HEK293 (cell line): ENCODE measurements around the gene BTBD2.
A peak's percentile ranks its signal among the peaks of the same experiment; 100 is the strongest.

ENCODE experiments used
- CTCF ChIA-PET: fragments of 350-600 bp; formaldehyde crosslinking; extraction: SDS; loops from one replicate; lab custom pipeline; 2021; ENCODE audit warnings: antibody characterized with exemption; lab: Yijun Ruan, JAX
- POLR2A ChIA-PET: fragments of 300-600 bp; formaldehyde crosslinking; extraction: SDS; loops from one replicate; lab custom pipeline; 2020; ENCODE audit warnings: antibody characterized with exemption, inconsistent platforms; lab: Yijun Ruan, JAX
- H3K27ac ChIP-seq: fragments of 200-500 bp; sonication (Bioruptor generic); 2 replicates; pipeline ENCODE4 v1.5.1; 2014; ENCODE audit warnings: low read depth, low read length, control low read depth, inconsistent platforms; ENCODE audit errors: extremely low read depth
- H3K36me3 ChIP-seq, 2 experiments: fragments of 200-500 bp in 1 of 2; sonication (Bioruptor generic) in 1 of 2; 1 replicate in 1 of 2; 2 replicates in 1 of 2; pipeline ENCODE4 v1.5.1; 2014 to 2017; ENCODE audit warnings: inconsistent platforms in 2 of 2, low read length in 2 of 2; ENCODE audit not compliant: control insufficient read depth in 2 of 2, insufficient read depth in 1 of 2
- H3K4me1 ChIP-seq: fragments of 200-500 bp; sonication (Bioruptor generic); 2 replicates; pipeline ENCODE4 v1.5.1; 2014; ENCODE audit warnings: mild to moderate bottlenecking, low read length, inconsistent platforms; ENCODE audit not compliant: control insufficient read depth, insufficient read depth
- H3K4me3 ChIP-seq: 2 replicates; pipeline ENCODE4 v1.5.1; 2011; ENCODE audit warnings: low read depth, mild to moderate bottlenecking, control low read depth, low read length, moderate library complexity
- H3K9me3 ChIP-seq: fragments of 200-500 bp; sonication (Bioruptor generic); 2 replicates; pipeline ENCODE4 v1.5.1; 2014; ENCODE audit warnings: low read depth, low read length, inconsistent platforms; ENCODE audit not compliant: control insufficient read depth, insufficient read depth
- GLIS1 ChIP-seq: fragments of 450-650 bp; formaldehyde crosslinking; IDR thresholded peaks from 2 replicates; pipeline ENCODE4 v1.5.1; 2016; ENCODE audit warnings: missing biosample characterization, missing genetic modification characterization
- HIC1 ChIP-seq: fragments of 450-650 bp; formaldehyde crosslinking; IDR thresholded peaks from 2 replicates; pipeline ENCODE4 v1.5.1; 2016; ENCODE audit warnings: missing biosample characterization, missing genetic modification characterization
- IKZF3 ChIP-seq: fragments of 450-650 bp; IDR thresholded peaks from 2 replicates; pipeline ENCODE4 v1.5.0; 2018; ENCODE audit warnings: missing biosample characterization, mild to moderate bottlenecking, missing genetic modification characterization, moderate library complexity
- MYNN ChIP-seq: fragments of 450-650 bp; formaldehyde crosslinking; IDR thresholded peaks from 2 replicates; pipeline ENCODE4 v1.5.1; 2016; ENCODE audit warnings: missing biosample characterization, missing genetic modification characterization, borderline replicate concordance
- PATZ1 ChIP-seq: fragments of 450-650 bp; formaldehyde crosslinking; IDR thresholded peaks from 2 replicates; pipeline ENCODE4 v1.5.1; 2016; ENCODE audit warnings: missing biosample characterization, missing genetic modification characterization
- YY2 ChIP-seq: fragments of 450-650 bp; formaldehyde crosslinking; IDR thresholded peaks from 2 replicates; pipeline ENCODE4 v1.5.1; 2016; ENCODE audit warnings: missing biosample characterization, missing genetic modification characterization
- ZBTB26 ChIP-seq: fragments of 450-650 bp; formaldehyde crosslinking; optimal IDR thresholded peaks from 2 replicates; pipeline ENCODE3; 2016; ENCODE audit warnings: missing biosample characterization, mild to moderate bottlenecking, missing genetic modification characterization
- ZBTB48 ChIP-seq: fragments of 450-650 bp; formaldehyde crosslinking; IDR thresholded peaks from 2 replicates; pipeline ENCODE4 v1.5.1; 2016; ENCODE audit warnings: missing biosample characterization, missing genetic modification characterization
- ZEB2 ChIP-seq: fragments of 450-650 bp; formaldehyde crosslinking; IDR thresholded peaks from 2 replicates; pipeline ENCODE4 v1.5.1; 2016; ENCODE audit warnings: missing biosample characterization, missing genetic modification characterization
- ZFHX2 ChIP-seq: fragments of 450-650 bp; formaldehyde crosslinking; conservative IDR thresholded peaks from 2 replicates; pipeline ENCODE4 v1.5.1; 2016; ENCODE audit warnings: missing biosample characterization, missing genetic modification characterization
- ZFP69B ChIP-seq: fragments of 450-650 bp; formaldehyde crosslinking; IDR thresholded peaks from 2 replicates; pipeline ENCODE4 v1.5.1; 2016; ENCODE audit warnings: missing biosample characterization, missing genetic modification characterization
- ZNF202 ChIP-seq: fragments of 450-650 bp; formaldehyde crosslinking; IDR thresholded peaks from 2 replicates; pipeline ENCODE4 v1.5.1; 2016; ENCODE audit warnings: missing biosample characterization, missing genetic modification characterization, borderline replicate concordance
- ZNF266 ChIP-seq: fragments of 450-650 bp; formaldehyde crosslinking; IDR thresholded peaks from 2 replicates; pipeline ENCODE4 v1.5.1; 2016; ENCODE audit warnings: missing biosample characterization, missing genetic modification characterization, low read depth
- ZNF335 ChIP-seq: fragments of 450-650 bp; formaldehyde crosslinking; conservative IDR thresholded peaks from 2 replicates; pipeline ENCODE4 v1.5.1; 2016; ENCODE audit warnings: missing biosample characterization, missing genetic modification characterization
- ZNF366 ChIP-seq: fragments of 450-650 bp; formaldehyde crosslinking; conservative IDR thresholded peaks from 2 replicates; pipeline ENCODE4 v1.5.1; 2016; ENCODE audit warnings: missing biosample characterization, missing genetic modification characterization
- ZNF513 ChIP-seq: fragments of 450-650 bp; IDR thresholded peaks from 2 replicates; pipeline ENCODE4 v1.5.1; 2018; ENCODE audit warnings: missing biosample characterization, missing genetic modification characterization
- ZNF529 ChIP-seq: fragments of 450-650 bp; formaldehyde crosslinking; IDR thresholded peaks from 2 replicates; pipeline ENCODE4 v1.5.1; 2017; ENCODE audit warnings: missing genetic modification characterization, missing biosample characterization; ENCODE audit not compliant: insufficient replicate concordance
- ZNF555 ChIP-seq: fragments of 450-650 bp; formaldehyde crosslinking; conservative IDR thresholded peaks from 2 replicates; pipeline ENCODE4 v1.5.1; 2017; ENCODE audit warnings: missing biosample characterization, mild to moderate bottlenecking, missing genetic modification characterization, inconsistent platforms
- ZNF571 ChIP-seq: fragments of 450-650 bp; formaldehyde crosslinking; IDR thresholded peaks from 2 replicates; pipeline ENCODE4 v1.5.0; 2017; ENCODE audit warnings: missing biosample characterization, missing genetic modification characterization
- ZNF596 ChIP-seq: fragments of 450-650 bp; IDR thresholded peaks from 2 replicates; pipeline ENCODE4 v1.5.0; 2018; ENCODE audit warnings: missing biosample characterization, mild to moderate bottlenecking, missing genetic modification characterization, moderate library complexity
- ZNF623 ChIP-seq: fragments of 450-650 bp; formaldehyde crosslinking; IDR thresholded peaks from 2 replicates; pipeline ENCODE4 v1.5.1; 2016; ENCODE audit warnings: missing biosample characterization, missing genetic modification characterization
- ZNF830 ChIP-seq: fragments of 450-650 bp; IDR thresholded peaks from 2 replicates; pipeline ENCODE4 v1.5.0; 2018; ENCODE audit warnings: missing biosample characterization, missing genetic modification characterization, low read depth, mild to moderate bottlenecking, moderate library complexity
- ZXDB ChIP-seq: fragments of 450-650 bp; formaldehyde crosslinking; IDR thresholded peaks from 2 replicates; pipeline ENCODE4 v1.5.1; 2016; ENCODE audit warnings: missing biosample characterization, missing genetic modification characterization

The BTBD2 gene

GRCh38 chr19:2032296-2032941, 16.9 kb upstream of the BTBD2 start (continued):
- TF ChIP-seq ZBTB26 (no peak), PATZ1 (peak; percentile 84), ZNF335 (tag by site-specific recombination) (peak; percentile 98), ZBTB48 (tag by site-specific recombination) (peak; percentile 28; the same call in 1 of the 2 replicates), ZNF571 (tag by site-specific recombination) (no peak), GLIS1 (tag by site-specific recombination) (peak; percentile 92), ZNF623 (tag by site-specific recombination) (no peak), ZFHX2 (peak; percentile 8)

- CTCF ChIA-PET = interaction anchor here (0.7 kb wide), 1 partner anchor 28 kb away, joined by 3 read pairs; no protein-coding TSS in a partner anchor
Observed at GRCh38 chr19:2027361-2027760, 11.8 kb upstream of the BTBD2 start.

GRCh38 chr19:2026770-2027169, 11.3 kb upstream of the BTBD2 start:
- ChIA-PET POLR2A (no interaction called here), CTCF (interaction anchor here (0.6 kb wide), 1 partner anchor 502 kb away, joined by 3 read pairs; no protein-coding TSS in a partner anchor)

More at GRCh38 chr19:2027361-2027760, 11.8 kb upstream of the BTBD2 start:
- no peak overlapping the region for H3K27ac ChIP-seq
- H3K4me3 ChIP-seq = no peak overlapping the region
- no peaks in the 10 kb centered on the region for H3K9me3 ChIP-seq
- TF ChIP-seq ZNF596 (tag by site-specific recombination) = peak; percentile 71
- TF ChIP-seq ZEB2 (tag by site-specific recombination) = 0 out of 2 replicates have a peak, but pooled peaks have one; percentile 18
- TF ChIP-seq HIC1 = no peak
- no peak for TF ChIP-seq ZNF266 (tag by site-specific recombination)
- POLR2A ChIA-PET = no interaction called here
- no peaks in the 10 kb centered on the region for H3K4me1 ChIP-seq
- no peaks in the 10 kb centered on the region for H3K36me3 ChIP-seq

GRCh38 chr19:2022289-2022688, 6.8 kb upstream of the BTBD2 start:
- H3K9me3 ChIP-seq = no peaks in the 10 kb centered on the region
- H3K4me3 ChIP-seq = no peak overlapping the region
- POLR2A ChIA-PET = no interaction called here
- H3K36me3 ChIP-seq = no peaks in the 10 kb centered on the region
- H3K4me1 ChIP-seq = no peaks in the 10 kb centered on the region
- TF ChIP-seq ZNF202 (tag by site-specific recombination) (no peak), MYNN (tag by site-specific recombination) (no peak), ZNF830 (no peak), YY2 (tag by site-specific recombination) (no peak), ZXDB (tag by site-specific recombination) (no peak), ZNF513 (tag by site-specific recombination) (no peak), ZNF366 (tag by site-specific recombination) (peak; percentile 89)
- CTCF ChIA-PET = interaction anchor here (0.6 to 1.5 kb wide), 3 partner anchors 47 to 379 kb away, joined by 3 to 8 read pairs (median 4); partner anchors contain the start of gene PLEKHJ1
- no peak overlapping the region for H3K27ac ChIP-seq

More at GRCh38 chr19:2026770-2027169, 11.3 kb upstream of the BTBD2 start:
- no peaks in the 10 kb centered on the region for H3K4me1 ChIP-seq
- H3K4me3 ChIP-seq = no peak overlapping the region
- TF ChIP-seq ZNF555 (no peak), ZNF529 (no peak), IKZF3 (tag by site-specific recombination) (no peak), ZFP69B (tag by site-specific recombination) (no peak)
- H3K9me3 ChIP-seq = no peaks in the 10 kb centered on the region
- no peaks in the 10 kb centered on the region for H3K36me3 ChIP-seq
- H3K27ac ChIP-seq = no peak overlapping the region
